Stimulated activated CD4-positive, alpha-beta T cell treated with anti-CD3 and anti-CD28 coated beads, TNF-alpha, amount 100 ng/mL, for 1 hour (primary cell): ENCODE measurements around the gene GOLGA2.

Experiments used
- DNase-seq, 3 donors: peaks; one replicate each; pipeline ENCODE4 v3.0.0-alpha.2; 2020; ENCODE audit warnings: low read depth in 3 of 3, low spot score in 1 of 3

Gene GOLGA2

DNA sequence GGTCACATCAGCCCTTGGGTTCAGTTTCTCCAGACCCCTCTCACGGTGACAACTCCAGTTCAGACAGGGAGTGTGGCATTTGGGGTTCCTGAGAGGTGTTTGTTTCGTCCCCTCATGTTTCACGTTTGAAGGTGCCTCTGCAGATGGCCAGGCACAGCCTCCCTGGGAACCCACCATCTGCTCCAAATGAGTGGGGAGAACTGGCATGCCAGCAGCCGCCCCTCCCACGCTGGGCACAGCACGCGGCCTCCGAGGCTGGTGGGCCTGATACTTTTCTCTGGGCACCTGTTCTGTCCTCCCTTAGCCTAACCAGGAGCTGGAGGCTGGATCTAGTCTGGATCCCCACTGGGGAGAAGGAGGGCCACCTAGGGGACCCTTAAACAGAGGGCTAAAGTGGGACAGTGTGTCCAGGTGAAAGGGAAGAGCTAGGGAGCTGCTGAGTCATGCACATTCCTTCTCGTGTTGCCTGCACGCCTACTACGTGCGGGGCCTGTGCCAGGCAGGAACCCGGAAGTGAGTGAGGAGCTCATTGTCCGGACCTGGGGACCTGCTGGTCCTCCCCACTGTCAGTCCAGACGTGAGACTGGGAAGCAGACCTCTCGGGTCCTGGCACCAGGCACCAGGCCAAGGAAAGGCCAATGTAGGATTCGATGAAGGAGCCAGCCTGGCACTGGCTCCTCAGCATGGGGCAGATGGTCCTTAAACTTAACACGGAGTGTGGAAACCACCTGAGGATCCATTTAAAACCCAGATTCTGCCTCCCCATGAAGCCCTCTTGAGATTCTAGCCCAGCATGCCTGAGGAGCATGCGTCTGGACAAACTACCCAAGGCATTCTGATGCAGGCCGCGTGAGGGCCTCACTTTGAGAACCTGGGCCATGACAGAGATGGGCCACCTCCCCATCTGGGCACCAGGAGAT, 61.0 kb downstream of the GOLGA2 start:
- DNase-seq = no peak

DNA sequence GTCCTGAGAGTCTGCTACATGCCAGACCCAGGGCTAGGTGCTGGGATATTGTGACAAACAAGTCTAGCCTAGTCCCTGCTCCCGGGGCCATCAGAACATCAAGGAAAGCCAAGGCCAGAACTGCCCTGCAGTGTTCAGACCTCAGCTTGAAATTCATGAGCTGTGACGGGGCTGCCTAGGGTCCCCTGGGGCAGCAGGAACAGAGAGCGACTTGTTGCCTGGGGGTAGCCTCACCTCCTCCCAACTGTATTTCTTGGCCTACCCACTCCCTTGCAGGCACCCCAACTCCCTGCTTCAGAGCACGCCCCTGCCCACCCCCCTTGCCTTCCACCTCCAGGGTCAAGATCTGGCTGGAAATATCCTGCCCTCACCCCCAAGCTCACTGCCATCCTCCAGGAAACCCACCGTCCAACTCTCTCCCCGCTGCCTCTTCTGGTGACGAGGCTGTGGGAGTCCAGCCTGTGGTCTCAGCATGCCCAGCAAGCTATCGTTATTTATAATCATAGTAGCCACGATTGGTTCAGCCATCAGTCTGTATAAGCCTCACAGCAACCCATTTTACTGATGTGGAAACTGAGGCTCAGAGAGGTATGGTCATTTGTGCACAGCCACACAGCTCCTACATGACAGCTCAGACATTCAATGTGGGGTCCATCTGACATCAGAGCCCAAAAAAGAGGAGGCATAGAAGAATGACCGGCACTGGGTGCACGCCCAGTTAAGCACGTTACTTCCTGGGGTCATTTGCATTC, 61.9 kb downstream of the GOLGA2 start:
- DNase-seq = no peak

DNA sequence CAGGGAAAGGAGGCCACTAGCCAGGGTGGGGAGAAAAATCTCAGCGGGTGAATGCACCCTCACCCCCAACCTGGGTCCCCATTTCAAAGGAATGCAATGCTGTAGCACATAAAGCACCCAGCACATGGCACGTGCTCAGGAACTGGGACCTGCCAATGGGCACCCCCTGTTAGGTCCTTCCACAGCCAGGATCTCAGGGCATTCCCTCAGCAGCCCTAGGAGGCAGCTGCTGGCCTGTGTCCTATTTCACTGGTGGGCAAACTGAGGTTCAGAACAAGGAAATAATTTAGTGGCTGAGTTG, 63.9 kb downstream of the GOLGA2 start:
- DNase-seq = no peak

DNA sequence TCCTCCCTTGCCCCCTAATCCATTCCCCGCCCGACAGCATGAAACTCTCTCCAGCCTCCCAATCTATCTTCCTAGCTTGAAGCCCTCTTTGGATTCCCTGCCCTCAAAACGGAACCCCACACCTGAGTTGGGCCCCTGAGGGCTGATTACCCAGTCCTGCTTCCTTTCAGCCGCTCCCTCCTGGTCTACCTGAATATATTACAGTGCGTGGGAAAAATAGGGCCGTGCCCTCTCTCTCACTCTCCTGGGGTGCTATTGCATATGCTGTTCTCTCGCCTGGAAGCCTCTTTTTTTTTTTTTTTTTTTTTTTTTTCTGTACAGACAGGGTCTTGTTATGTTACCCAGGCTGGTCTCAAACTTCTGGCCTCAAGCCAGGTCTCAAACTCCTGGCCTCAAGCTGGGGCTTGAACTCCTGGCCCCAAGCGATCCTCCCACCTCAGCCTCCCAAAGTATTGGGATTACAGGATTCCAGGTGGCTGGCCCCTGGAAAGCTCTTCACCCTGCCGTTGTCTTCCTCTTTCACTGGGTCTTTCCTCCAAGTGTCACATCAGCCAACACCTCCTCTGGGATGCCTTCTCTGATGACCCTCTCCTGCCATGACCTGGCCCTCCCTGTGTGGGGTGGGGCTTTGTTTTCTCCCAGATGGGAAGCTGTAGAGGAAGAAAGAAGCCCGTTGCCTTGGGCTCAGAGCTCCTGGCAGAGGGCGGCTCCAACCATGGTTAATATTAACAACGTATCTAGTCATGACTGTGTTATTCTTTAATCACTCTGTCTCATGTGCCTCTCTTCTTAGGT, 64.4 kb downstream of the GOLGA2 start:
- DNase-seq = no peak

GRCh38 chr9:128208946-128209669, 66.7 kb downstream of the GOLGA2 start:
- DNase-seq = no peak

DNA sequence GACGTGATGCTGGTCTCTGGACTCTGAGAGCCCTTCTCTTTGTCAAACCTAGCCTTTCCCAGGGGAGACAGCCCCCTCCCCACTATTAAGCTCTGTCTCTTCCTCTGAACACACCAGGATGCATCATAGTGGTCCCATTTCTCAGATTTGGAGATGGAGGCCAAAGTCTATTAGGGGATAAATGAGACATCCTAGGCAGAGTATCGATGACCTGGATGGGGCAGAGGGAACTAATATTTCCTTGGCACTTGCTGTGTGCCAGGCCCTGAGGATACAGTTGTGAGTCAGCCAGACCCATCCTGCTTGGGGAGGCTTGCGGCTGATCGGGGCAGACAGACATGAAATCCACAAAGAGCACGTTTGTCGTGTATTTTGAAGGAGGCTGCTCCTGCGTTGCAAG, 67.4 kb downstream of the GOLGA2 start:
- DNase-seq = no peak

GRCh38 chr9:128206916-128207910, 68.6 kb downstream of the GOLGA2 start:
- no peak for DNase-seq

DNA sequence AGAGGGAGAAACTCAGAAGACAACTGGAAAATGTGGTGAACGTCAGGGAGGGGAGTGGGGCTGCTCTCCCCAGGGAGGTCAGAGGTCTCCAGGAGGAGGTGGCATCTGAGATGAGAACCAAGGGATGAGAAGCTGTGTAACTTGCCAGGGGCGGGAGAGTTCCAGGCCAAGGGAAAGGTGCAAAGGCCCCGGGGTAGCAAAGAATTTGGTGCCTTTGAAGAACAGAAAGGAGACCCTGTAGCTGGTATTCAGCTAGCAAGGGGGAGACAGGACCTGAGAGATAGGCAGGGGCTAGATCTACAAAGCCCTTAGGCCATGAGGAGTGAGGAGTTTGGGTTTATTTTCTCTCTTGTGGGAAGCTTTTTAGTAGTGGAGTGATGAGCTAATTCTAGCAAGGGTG, 69.3 kb downstream of the GOLGA2 start:
- no peak for DNase-seq
